K562 (cell line): Measurements from ENCODE around the gene CRHR1. TPM values are rescaled to one million over a fixed set of nuclear protein-coding genes. Genes with fewer than 3 reads are reported as not detected.

Experiments
- CHD4 ChIP-seq: fragments of 200-600 bp; sonication (generic); IDR thresholded peaks from 3 replicates; pipeline ENCODE4 v1.6.1; 2012; ENCODE audit warnings: low read depth, mild to moderate bottlenecking, mixed read lengths, low read length, inconsistent platforms; ENCODE audit not compliant: insufficient read depth, insufficient replicate concordance, poor library complexity, severe bottlenecking
- RAD21 ChIP-seq, 2 experiments: fragments of 250-450 bp in 1 of 2; fragments of 450-650 bp in 1 of 2; sonication (Bioruptor Pico) in 1 of 2; formaldehyde crosslinking in 1 of 2; IDR thresholded peaks in 1 of 2; conservative IDR thresholded peaks in 1 of 2; 2 replicates each; pipeline versions ENCODE4 v1.4.0 to v1.8.0; 2020 to 2022; ENCODE audit warnings: mild to moderate bottlenecking in 2 of 2, moderate library complexity in 1 of 2
- RFX5 ChIP-seq: IDR thresholded peaks from 2 replicates; pipeline ENCODE4 v1.6.1; 2011; ENCODE audit warnings: low read depth, mild to moderate bottlenecking, improper control_type of control experiment, low read length
- TCFL5 ChIP-seq: fragments of 250-450 bp; sonication (Bioruptor Pico); conservative IDR thresholded peaks from 2 replicates; pipeline ENCODE4 v1.6.1; 2021; ENCODE audit warnings: mild to moderate bottlenecking, moderate library complexity, matching md5 sums
- polyA plus RNA-seq, 8 experiments: library from polyadenylated mRNA; depleted of rRNA in 4 of 8; stranded (reverse) in 5 of 8; unstranded in 3 of 8; fragments of >200 nt; fragmentation: Nextera tagmentation in 2 of 8; fragmentation: Illumina TruSeq in 1 of 8; extraction: Ambion mirVana in 2 of 8; extraction: Trizol in 1 of 8; gene quantifications; 2 replicates each; pipeline versions ENCODE4 v1.2.1 to v1.2.3, GENCODE V29; 2011 to 2014; ENCODE audit warnings: inconsistent platforms in 1 of 8, missing spikeins in 1 of 8
- total RNA-seq, 7 experiments: library from RNA; depleted of rRNA in 6 of 7; stranded (reverse); fragments of >200 nt in 6 of 7; fragmentation: Illumina TruSeq in 2 of 7; extraction: Trizol in 2 of 7; gene quantifications; 2 replicates each; pipeline versions ENCODE4 v1.2.1 to v1.2.3, GENCODE V29; 2011 to 2021; ENCODE audit warnings: low replicate concordance in 1 of 7
- TF ChIP-seq, protein P1 (sequence below): fragments of 250-450 bp; sonication (Bioruptor Pico); IDR thresholded peaks from 2 replicates; pipeline ENCODE4 v1.8.0; 2021; ENCODE audit warnings: moderate library complexity, mild to moderate bottlenecking, inconsistent platforms
- TF ChIP-seq, protein P2 (sequence below): fragments of 200-800 bp; sonication (Bioruptor generic); IDR thresholded peaks from 2 replicates; pipeline ENCODE4 v1.6.1; 2017; ENCODE audit warnings: missing genetic modification characterization, missing compliant biosample characterization
- TF ChIP-seq, protein P3 (sequence below): fragments of 450-650 bp; IDR thresholded peaks from 2 replicates; pipeline ENCODE4 v1.6.1; 2016; ENCODE audit warnings: low read depth, mild to moderate bottlenecking, moderate library complexity
- TF ChIP-seq, protein P4 (sequence below): fragments of 450-650 bp; IDR thresholded peaks from 2 replicates; pipeline ENCODE4 v1.6.1; 2014; ENCODE audit warnings: low read depth, mild to moderate bottlenecking, moderate library complexity, borderline replicate concordance

CRHR1 gene
- total and polyA plus RNA-seq, 9 of the 15 experiments (the other 6 are each of a cell fraction or from before 2014, with no cell fraction given), result 0.05 TPM; not detected in 8

DNA sequence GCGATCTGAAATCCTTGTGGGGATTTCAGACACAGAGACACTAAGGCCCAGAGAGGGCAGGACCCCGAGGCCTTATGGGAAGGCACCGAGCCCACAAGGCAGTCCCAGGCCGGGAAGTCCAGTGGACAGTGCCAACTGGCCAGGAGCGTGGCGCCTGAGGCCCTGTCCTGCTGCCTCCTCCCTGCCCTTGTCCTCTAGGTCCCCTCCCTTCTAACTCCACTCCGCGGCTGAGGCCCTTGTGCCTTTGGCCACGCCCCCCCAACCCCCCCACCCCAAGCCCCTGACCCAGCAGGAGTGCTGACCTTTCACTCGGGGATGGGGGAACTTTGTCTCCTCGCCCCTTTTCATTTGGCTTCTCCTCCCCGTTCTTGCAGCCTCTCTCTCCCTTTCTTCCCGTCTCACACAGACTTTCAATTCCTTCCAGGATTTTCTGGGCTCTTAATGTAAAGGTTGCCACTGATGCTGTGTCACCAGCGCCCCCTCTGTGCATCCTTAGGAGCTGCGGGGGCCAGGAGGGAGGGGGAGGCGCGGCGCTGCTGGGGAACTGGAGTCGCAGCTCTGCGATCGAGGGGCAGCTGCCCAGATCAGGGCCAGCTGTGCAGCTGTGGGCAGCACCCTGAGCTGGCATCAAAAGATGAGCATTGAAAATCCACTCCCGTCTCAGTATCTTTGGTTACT, 29.1 kb downstream of the CRHR1 start (continued):
- TF ChIP-seq, protein P1, sequence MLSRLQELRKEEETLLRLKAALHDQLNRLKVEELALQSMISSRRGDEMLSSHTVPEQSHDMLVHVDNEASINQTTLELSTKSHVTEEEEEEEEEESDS (CRISPR knock-in tag), result no peak
- TF ChIP-seq RFX5 (no peak), CHD4 (no peak), TCFL5 (CRISPR knock-in tag) (no peak), RAD21 (CRISPR knock-in tag; conservative IDR thresholded peaks at IDR 0.05 in 1 of 2, IDR thresholded peaks at IDR 0.05 in 1 of 2) (peak in 1 of 2 experiments; percentile 37; a peak in 2 of 4 replicates)
- TF ChIP-seq, protein P2, sequence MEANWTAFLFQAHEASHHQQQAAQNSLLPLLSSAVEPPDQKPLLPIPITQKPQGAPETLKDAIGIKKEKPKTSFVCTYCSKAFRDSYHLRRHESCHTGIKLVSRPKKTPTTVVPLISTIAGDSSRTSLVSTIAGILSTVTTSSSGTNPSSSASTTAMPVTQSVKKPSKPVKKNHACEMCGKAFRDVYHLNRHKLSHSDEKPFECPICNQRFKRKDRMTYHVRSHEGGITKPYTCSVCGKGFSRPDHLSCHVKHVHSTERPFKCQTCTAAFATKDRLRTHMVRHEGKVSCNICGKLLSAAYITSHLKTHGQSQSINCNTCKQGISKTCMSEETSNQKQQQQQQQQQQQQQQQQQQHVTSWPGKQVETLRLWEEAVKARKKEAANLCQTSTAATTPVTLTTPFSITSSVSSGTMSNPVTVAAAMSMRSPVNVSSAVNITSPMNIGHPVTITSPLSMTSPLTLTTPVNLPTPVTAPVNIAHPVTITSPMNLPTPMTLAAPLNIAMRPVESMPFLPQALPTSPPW (CRISPR knock-in tag), result peak; percentile 62
- TF ChIP-seq, protein P3, sequence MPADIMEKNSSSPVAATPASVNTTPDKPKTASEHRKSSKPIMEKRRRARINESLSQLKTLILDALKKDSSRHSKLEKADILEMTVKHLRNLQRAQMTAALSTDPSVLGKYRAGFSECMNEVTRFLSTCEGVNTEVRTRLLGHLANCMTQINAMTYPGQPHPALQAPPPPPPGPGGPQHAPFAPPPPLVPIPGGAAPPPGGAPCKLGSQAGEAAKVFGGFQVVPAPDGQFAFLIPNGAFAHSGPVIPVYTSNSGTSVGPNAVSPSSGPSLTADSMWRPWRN, result no peak
- TF ChIP-seq, protein P4, sequence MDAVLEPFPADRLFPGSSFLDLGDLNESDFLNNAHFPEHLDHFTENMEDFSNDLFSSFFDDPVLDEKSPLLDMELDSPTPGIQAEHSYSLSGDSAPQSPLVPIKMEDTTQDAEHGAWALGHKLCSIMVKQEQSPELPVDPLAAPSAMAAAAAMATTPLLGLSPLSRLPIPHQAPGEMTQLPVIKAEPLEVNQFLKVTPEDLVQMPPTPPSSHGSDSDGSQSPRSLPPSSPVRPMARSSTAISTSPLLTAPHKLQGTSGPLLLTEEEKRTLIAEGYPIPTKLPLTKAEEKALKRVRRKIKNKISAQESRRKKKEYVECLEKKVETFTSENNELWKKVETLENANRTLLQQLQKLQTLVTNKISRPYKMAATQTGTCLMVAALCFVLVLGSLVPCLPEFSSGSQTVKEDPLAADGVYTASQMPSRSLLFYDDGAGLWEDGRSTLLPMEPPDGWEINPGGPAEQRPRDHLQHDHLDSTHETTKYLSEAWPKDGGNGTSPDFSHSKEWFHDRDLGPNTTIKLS, result no peak
